Lower leg skin (tissue), 4 donors: ENCODE measurements around the gene TMEM119. TPM values are rescaled to one million over a fixed set of nuclear protein-coding genes. Genes with fewer than 3 reads are reported as not detected.

ENCODE experiments used
- DNase-seq, 2 donors: peaks; one replicate each; pipeline ENCODE4 v3.0.0-alpha.2; 2019; ENCODE audit warnings: low spot score in 2 of 2
- H3K4me3 ChIP-seq: fragments of 200-600 bp; sonication (generic); 2 replicates; pipeline ENCODE4 v1.5.1; 2017; ENCODE audit warnings: mild to moderate bottlenecking, low read depth; ENCODE audit not compliant: poor library complexity, severe bottlenecking
- POLR2A ChIP-seq, 2 donors: fragments of 450-650 bp; IDR thresholded peaks; one replicate each; pipeline ENCODE4 v1.6.1; 2016 to 2017; ENCODE audit warnings: antibody characterized with exemption in 2 of 2, mild to moderate bottlenecking in 1 of 2, moderate library complexity in 1 of 2
- WGBS, 2 donors: methylation state at CpG; one replicate each; pipeline ENCODE4 v1.1.5; 2018; 5-methylcytosine and 5-hydroxymethylcytosine counted together
- intact Hi-C: fragments of 100-400 bp; cut with DNase I; formaldehyde crosslinking; loops from one replicate; pipeline ENCODE4 v1.15.0; 2023; ENCODE audit warnings: low total_unique reads
- total RNA-seq, 4 donors: library from RNA; depleted of rRNA; stranded (reverse); fragments of >200 nt; gene quantifications; one replicate each; pipeline ENCODE4 v1.1.0, GENCODE V29; 2016
- TF ChIP-seq, protein P1 (sequence below), 3 donors: fragments of 450-650 bp; IDR thresholded peaks; one replicate each; pipeline ENCODE4 v1.5.1; 2016; ENCODE audit warnings: antibody characterized with exemption in 3 of 3, mild to moderate bottlenecking in 3 of 3, moderate library complexity in 2 of 3

TMEM119 gene
- total RNA-seq, 4 donors from 2014 or later, result 0.34 to 10.3 (median 1.4) TPM

DNA sequence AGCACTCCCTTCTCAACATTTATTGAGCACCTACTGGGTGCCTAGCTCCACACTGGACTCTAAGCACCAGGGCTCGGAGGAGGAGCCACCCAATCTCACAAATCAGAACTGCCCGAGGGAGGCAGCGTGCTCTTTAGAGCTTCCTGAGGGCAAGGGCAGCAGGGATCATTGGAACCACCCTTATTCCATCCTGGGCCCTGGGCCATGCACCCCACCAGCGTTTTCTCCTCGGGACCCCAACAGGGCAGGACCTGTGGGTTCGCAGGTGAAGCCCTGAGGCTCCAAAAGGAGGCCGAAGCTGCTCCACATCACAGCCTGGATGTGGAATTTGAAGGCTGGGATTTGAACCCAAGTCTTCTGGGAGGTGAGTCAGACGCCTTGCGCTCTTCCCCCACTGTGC is 15.4 kb downstream of the TMEM119 start:
- no peak overlapping the region for H3K4me3 ChIP-seq
- TF ChIP-seq POLR2A (IDR thresholded peaks at IDR 0.05), result no peak
- TF ChIP-seq, protein P1, sequence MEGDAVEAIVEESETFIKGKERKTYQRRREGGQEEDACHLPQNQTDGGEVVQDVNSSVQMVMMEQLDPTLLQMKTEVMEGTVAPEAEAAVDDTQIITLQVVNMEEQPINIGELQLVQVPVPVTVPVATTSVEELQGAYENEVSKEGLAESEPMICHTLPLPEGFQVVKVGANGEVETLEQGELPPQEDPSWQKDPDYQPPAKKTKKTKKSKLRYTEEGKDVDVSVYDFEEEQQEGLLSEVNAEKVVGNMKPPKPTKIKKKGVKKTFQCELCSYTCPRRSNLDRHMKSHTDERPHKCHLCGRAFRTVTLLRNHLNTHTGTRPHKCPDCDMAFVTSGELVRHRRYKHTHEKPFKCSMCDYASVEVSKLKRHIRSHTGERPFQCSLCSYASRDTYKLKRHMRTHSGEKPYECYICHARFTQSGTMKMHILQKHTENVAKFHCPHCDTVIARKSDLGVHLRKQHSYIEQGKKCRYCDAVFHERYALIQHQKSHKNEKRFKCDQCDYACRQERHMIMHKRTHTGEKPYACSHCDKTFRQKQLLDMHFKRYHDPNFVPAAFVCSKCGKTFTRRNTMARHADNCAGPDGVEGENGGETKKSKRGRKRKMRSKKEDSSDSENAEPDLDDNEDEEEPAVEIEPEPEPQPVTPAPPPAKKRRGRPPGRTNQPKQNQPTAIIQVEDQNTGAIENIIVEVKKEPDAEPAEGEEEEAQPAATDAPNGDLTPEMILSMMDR (IDR thresholded peaks at IDR 0.05), result no peak
- no peak for DNase-seq
- intact Hi-C loops, result no loop called here
- WGBS, 2 donors, result 77 to 87% methylated on average over 8 to 9 of the region's 9 CpGs

DNA sequence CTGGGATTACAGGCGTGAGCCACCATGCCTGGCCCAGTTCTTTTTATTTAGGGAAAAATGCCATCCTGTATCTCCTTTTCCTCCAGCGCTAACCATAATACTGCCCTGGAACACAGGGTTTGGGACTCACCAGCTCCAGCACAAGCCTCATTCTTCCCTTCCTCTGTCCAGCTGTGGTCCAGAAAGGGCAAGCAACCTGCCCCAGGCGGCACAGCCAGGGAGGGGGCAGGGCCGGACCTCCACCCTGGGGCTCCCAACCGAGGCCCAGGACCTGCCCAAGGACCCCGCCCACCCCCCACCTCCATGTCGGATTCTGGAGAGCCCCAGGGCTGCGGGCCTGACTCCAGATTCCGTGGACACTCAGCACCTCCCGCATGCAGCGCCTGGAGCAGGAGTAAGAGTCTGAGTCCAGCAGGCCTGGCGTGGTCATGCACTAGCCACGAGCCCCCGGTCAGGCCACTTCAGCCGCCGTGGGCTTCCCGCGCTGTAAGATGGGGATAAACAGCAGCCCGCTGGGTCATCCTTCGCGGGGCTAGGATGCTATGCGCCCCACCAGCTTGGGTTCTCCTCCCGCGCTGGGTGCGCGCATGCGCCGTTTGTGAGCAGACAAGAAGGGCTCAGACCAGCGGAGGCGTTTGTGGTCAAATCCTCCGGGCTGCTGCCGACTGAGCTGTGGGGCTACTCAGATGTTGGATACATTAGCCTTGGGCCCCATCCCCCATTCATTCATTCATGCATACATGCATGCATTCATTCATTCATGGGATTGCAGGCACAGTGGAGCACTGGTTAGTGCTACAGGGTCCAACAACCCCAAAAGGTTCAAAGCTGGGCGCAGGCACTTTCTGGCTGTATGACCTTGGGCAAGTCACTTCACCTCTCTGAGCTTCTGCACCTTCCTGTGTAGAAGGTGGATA is 16.3 kb downstream of the TMEM119 start:
- DNase-seq, result no peak
- intact Hi-C loops, result no loop called here
- TF ChIP-seq, protein P1 (IDR thresholded peaks at IDR 0.05), result no peak
- no peak for TF ChIP-seq POLR2A (IDR thresholded peaks at IDR 0.05)
- H3K4me3 ChIP-seq, result no peak overlapping the region
- WGBS, 2 donors, result 84 to 87% methylated on average over 22 to 27 of the region's 33 CpGs

DNA sequence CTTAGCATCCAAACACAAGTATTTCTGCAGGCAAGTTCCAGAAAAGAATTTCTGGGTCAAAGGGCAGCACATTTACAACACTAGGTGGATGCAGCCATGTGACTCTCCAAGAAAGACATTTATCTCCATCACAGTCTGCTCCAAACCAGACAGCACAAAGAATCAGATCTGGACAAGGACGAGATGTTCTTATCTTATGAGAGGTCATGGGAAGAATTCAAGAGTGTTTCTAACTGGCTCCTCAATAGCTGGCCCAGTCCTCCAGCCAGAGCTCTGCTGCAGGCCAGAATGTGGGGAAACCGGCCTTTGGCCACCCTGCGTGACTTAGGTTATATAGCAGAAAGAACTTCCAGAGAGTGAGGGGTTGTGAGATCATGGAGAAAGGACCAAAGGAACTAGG is 17.4 kb downstream of the TMEM119 start:
- no peak overlapping the region for H3K4me3 ChIP-seq
- peak in 1 of 2 donors; percentile 37 for DNase-seq
- intact Hi-C loops, result no loop called here
- 30 to 52% methylated on average over 3 of the region's 3 CpGs for WGBS, 2 donors
- TF ChIP-seq POLR2A (IDR thresholded peaks at IDR 0.05), result no peak
- TF ChIP-seq, protein P1 (IDR thresholded peaks at IDR 0.05), result no peak

DNA sequence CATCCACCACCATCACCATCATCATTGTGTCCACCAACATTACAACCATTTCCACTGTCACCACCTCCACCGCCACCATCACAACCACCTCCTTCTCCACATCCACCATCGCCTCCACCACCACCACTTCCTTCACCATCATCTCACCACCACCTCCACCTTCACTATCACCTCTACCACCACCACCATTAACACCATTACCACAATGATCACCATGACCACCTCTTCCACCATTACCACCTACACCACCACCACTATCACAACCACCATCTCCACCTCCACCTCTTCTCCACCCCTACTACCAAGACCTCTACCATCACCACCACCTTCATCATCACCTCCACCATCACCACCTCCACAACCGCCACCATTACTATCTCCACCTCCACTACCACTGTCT is 19.1 kb downstream of the TMEM119 start:
- WGBS, 2 donors, result 97% methylated on average over 3 of the region's 3 CpGs
- no peak for TF ChIP-seq POLR2A (IDR thresholded peaks at IDR 0.05)
- TF ChIP-seq, protein P1 (IDR thresholded peaks at IDR 0.05), result no peak

DNA sequence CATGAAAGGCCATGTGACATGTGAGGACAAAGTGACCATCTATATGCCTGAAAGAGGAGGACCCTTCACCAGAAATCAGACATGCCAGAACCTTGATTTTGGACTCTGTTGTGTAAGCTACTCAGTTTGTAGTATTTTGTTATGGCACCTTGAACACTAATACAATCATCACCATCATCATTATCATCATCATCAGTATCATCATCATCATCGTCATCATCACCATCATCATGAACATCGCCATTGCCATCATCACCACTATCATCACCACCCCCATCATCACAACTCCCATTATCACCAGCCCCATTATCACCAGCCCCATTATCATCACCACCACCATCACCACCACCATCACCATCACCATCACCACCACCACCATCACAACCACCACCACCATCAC is 19.6 kb downstream of the TMEM119 start:
- TF ChIP-seq, protein P1 (IDR thresholded peaks at IDR 0.05), result no peak
- TF ChIP-seq POLR2A (IDR thresholded peaks at IDR 0.05), result no peak
- WGBS, 2 donors, result 63 to 71% methylated on average over 2 of the region's 2 CpGs
- H3K4me3 ChIP-seq, result no peak overlapping the region
- intact Hi-C loops, result loop anchor here (10.0 kb wide), 1 partner anchor 377 kb away; no protein-coding TSS in a partner anchor
- DNase-seq, result peak in 1 of 2 donors; percentile 2

More for the DNA sequence above, 19.1 kb downstream of the TMEM119 start:
- DNase-seq, result no peak
- no peak overlapping the region for H3K4me3 ChIP-seq
- intact Hi-C loops, result loop anchor here (10.0 kb wide), 1 partner anchor 376 kb away; no protein-coding TSS in a partner anchor
